HCT116 (cell line): ENCODE measurements around the gene GRM2.

Experiments
- EZH2 ChIP-seq: fragments of 200-600 bp; sonication (generic); IDR thresholded peaks from 2 replicates; pipeline ENCODE4 v1.6.1; 2017; ENCODE audit warnings: antibody characterized with exemption, mixed run types
- JUND ChIP-seq: IDR thresholded peaks from 2 replicates; pipeline ENCODE4 v1.6.1; 2012
- POLR2A ChIP-seq: IDR thresholded peaks from 2 replicates; pipeline ENCODE4 v1.7.0; 2011; ENCODE audit warnings: borderline replicate concordance; ENCODE audit not compliant: insufficient read depth, insufficient read length; ENCODE audit errors: extremely low read depth
- POLR2AphosphoS5 ChIP-seq: IDR thresholded peaks from 2 replicates; pipeline ENCODE4 v1.6.1; 2011; ENCODE audit warnings: mild to moderate bottlenecking, low read depth, low read length, moderate library complexity
- RAD21 ChIP-seq: IDR thresholded peaks from 2 replicates; pipeline ENCODE4 v1.6.1; 2012; ENCODE audit warnings: low read depth, mild to moderate bottlenecking
- SP1 ChIP-seq: IDR thresholded peaks from 2 replicates; pipeline ENCODE4 v1.6.1; 2012; ENCODE audit warnings: low read depth
- SRF ChIP-seq: IDR thresholded peaks from 2 replicates; pipeline ENCODE4 v1.6.1; 2012; ENCODE audit warnings: low read depth
- TCF7L2 ChIP-seq: IDR thresholded peaks from 2 replicates; pipeline ENCODE4 v1.7.0; 2011; ENCODE audit warnings: borderline replicate concordance, inconsistent platforms; ENCODE audit not compliant: insufficient read depth, insufficient read length; ENCODE audit errors: extremely low read depth
- YY1 ChIP-seq: IDR thresholded peaks from 2 replicates; pipeline ENCODE4 v1.6.1; 2011; ENCODE audit warnings: low read length, low read depth, moderate library complexity, mild to moderate bottlenecking; ENCODE audit not compliant: insufficient replicate concordance; ENCODE audit errors: extremely low read depth
- TF ChIP-seq, protein P1 (sequence below), 3 experiments: fragments of 200-600 bp in 1 of 3; sonication (generic) in 1 of 3; IDR thresholded peaks in 2 of 3; conservative IDR thresholded peaks in 1 of 3; 2 replicates each; pipeline ENCODE4 v1.5.1; 2012 to 2017; ENCODE audit warnings: low read depth in 2 of 3, low read length in 2 of 3, antibody characterized with exemption in 1 of 3, borderline replicate concordance in 1 of 3, control low read depth in 1 of 3, mild to moderate bottlenecking in 1 of 3, mixed read lengths in 1 of 3, mixed run types in 1 of 3, moderate library complexity in 1 of 3; ENCODE audit not compliant: insufficient read depth in 1 of 3
- TF ChIP-seq, protein P2 (sequence below): IDR thresholded peaks from 2 replicates; pipeline ENCODE4 v1.6.1; 2012
- TF ChIP-seq, protein P3 (sequence below): IDR thresholded peaks from 2 replicates; pipeline ENCODE4 v1.6.1; 2012; ENCODE audit warnings: low read depth

- TF ChIP-seq POLR2A (no peak), YY1 (no peak), JUND (no peak), TCF7L2 (no peak), EZH2 (no peak), SP1 (no peak), POLR2AphosphoS5 (no peak), RAD21 (no peak), SRF (no peak)
- TF ChIP-seq, protein P1, sequence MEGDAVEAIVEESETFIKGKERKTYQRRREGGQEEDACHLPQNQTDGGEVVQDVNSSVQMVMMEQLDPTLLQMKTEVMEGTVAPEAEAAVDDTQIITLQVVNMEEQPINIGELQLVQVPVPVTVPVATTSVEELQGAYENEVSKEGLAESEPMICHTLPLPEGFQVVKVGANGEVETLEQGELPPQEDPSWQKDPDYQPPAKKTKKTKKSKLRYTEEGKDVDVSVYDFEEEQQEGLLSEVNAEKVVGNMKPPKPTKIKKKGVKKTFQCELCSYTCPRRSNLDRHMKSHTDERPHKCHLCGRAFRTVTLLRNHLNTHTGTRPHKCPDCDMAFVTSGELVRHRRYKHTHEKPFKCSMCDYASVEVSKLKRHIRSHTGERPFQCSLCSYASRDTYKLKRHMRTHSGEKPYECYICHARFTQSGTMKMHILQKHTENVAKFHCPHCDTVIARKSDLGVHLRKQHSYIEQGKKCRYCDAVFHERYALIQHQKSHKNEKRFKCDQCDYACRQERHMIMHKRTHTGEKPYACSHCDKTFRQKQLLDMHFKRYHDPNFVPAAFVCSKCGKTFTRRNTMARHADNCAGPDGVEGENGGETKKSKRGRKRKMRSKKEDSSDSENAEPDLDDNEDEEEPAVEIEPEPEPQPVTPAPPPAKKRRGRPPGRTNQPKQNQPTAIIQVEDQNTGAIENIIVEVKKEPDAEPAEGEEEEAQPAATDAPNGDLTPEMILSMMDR (IDR thresholded peaks at IDR 0.05 in 2 of 3, conservative IDR thresholded peaks at IDR 0.05 in 1 of 3; ENCODE audit: borderline replicate concordance in 1 of 3, insufficient read depth in 1 of 3, low read depth in 2 of 3, low read length in 2 of 3) = no peak
- TF ChIP-seq, protein P2, sequence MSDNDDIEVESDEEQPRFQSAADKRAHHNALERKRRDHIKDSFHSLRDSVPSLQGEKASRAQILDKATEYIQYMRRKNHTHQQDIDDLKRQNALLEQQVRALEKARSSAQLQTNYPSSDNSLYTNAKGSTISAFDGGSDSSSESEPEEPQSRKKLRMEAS = no peak
- TF ChIP-seq, protein P3, sequence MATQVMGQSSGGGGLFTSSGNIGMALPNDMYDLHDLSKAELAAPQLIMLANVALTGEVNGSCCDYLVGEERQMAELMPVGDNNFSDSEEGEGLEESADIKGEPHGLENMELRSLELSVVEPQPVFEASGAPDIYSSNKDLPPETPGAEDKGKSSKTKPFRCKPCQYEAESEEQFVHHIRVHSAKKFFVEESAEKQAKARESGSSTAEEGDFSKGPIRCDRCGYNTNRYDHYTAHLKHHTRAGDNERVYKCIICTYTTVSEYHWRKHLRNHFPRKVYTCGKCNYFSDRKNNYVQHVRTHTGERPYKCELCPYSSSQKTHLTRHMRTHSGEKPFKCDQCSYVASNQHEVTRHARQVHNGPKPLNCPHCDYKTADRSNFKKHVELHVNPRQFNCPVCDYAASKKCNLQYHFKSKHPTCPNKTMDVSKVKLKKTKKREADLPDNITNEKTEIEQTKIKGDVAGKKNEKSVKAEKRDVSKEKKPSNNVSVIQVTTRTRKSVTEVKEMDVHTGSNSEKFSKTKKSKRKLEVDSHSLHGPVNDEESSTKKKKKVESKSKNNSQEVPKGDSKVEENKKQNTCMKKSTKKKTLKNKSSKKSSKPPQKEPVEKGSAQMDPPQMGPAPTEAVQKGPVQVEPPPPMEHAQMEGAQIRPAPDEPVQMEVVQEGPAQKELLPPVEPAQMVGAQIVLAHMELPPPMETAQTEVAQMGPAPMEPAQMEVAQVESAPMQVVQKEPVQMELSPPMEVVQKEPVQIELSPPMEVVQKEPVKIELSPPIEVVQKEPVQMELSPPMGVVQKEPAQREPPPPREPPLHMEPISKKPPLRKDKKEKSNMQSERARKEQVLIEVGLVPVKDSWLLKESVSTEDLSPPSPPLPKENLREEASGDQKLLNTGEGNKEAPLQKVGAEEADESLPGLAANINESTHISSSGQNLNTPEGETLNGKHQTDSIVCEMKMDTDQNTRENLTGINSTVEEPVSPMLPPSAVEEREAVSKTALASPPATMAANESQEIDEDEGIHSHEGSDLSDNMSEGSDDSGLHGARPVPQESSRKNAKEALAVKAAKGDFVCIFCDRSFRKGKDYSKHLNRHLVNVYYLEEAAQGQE = no peak; the same call in 1 of the 2 replicates
These were observed 815 bp upstream of the GRM2 start for GRCh38 chr3:51706021-51706485.
